ENCODE results near the gene ST8SIA3.

ST8SIA3 gene

GRCh38 chr18:57352271-57352701, at the start of gene ST8SIA3:
Gene ST8SIA3 (plus strand): TSS chr18:57352557. CDS start chr18:57352847, 290 bp downstream.
- peak in 23 of 56 donors; percentile 5 to 57 (median 26) for DNase-seq

- DNase-seq = no peak
These were observed 40.9 kb upstream of the ST8SIA3 start for GRCh38 chr18:57311472-57311871.

- no peak for DNase-seq
These were observed 39.8 kb upstream of the ST8SIA3 start for GRCh38 chr18:57312346-57313144.

GRCh38 chr18:57320603-57321002, 31.8 kb upstream of the ST8SIA3 start:
- DNase-seq = no peak

GRCh38 chr18:57325491-57326166, 26.7 kb upstream of the ST8SIA3 start:
- no peak for DNase-seq

GRCh38 chr18:57326718-57327323, 25.5 kb upstream of the ST8SIA3 start:
- no peak for DNase-seq

GRCh38 chr18:57328665-57329064, 23.7 kb upstream of the ST8SIA3 start:
- DNase-seq = no peak

- no peak for DNase-seq
These were observed 22.5 kb upstream of the ST8SIA3 start for GRCh38 chr18:57329856-57330255.

- no peak for DNase-seq
These were observed 20.6 kb upstream of the ST8SIA3 start for GRCh38 chr18:57331718-57332117.

- no peak for DNase-seq
These were observed 18.4 kb upstream of the ST8SIA3 start for GRCh38 chr18:57333940-57334339.

GRCh38 chr18:57334383-57334782, 18.0 kb upstream of the ST8SIA3 start:
- no peak for DNase-seq

- no peak for DNase-seq
These were observed 16.0 kb upstream of the ST8SIA3 start for GRCh38 chr18:57336343-57336742.

- no peak for DNase-seq
These were observed 14.5 kb upstream of the ST8SIA3 start for GRCh38 chr18:57337890-57338289.

- no peak for DNase-seq
These were observed 8.5 kb upstream of the ST8SIA3 start for GRCh38 chr18:57343833-57344232.

GRCh38 chr18:57346876-57347275, 5.5 kb upstream of the ST8SIA3 start:
- DNase-seq = no peak

GRCh38 chr18:57347784-57348183, 4.6 kb upstream of the ST8SIA3 start:
- no peak for DNase-seq

GRCh38 chr18:57352761-57353136, 392 bp downstream of the ST8SIA3 start:
- peak in 25 of 56 donors; percentile 4 to 57 (median 19) for DNase-seq

GRCh38 chr18:57353137-57353939, 981 bp downstream of the ST8SIA3 start:
- DNase-seq = peak in 27 of 56 donors; percentile 2 to 56 (median 19)

- DNase-seq = peak in 23 of 56 donors; percentile 5 to 49 (median 28)
These were observed 1.6 kb downstream of the ST8SIA3 start for GRCh38 chr18:57353940-57354461.

GRCh38 chr18:57359433-57359832, 7.1 kb downstream of the ST8SIA3 start:
- no peak for DNase-seq

- DNase-seq = no peak
These were observed 10.4 kb downstream of the ST8SIA3 start for GRCh38 chr18:57362714-57363113.
